DMS114 treated with DMSO at 0.1 percent for 48 hours (cell line): ENCODE measurements around the gene SARNP.
"Not testable (repeated sequence)": the region's sequence is repeated elsewhere in the genome, so short reads cannot be mapped to it uniquely, and the experiment has no call there.

Experiments
- DNase-seq: peaks from one replicate; lab custom pipeline; 2025; ENCODE audit not compliant: unreplicated experiment; lab: John Stamatoyannopoulos, UW

The SARNP gene

DNA sequence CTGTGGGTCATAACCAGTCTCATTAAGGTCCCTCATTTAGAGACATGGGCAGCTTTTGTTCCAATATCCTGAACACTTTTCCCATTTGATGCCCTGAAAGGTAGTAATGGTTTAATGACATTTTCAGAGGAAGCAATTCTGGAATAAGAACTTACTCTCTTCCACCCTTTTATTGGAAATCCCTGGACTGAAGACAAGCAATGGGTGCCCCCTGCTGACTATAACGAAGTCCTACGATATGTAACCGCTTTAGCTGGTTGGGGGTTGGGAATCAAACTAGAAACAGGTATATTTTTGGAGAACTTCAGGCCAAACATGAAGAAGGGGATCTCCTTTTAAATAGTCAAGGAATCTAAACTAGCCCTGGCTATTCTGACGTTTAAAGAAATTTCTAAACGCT is 20.5 kb downstream of the SARNP start:
- DNase-seq: no peak

DNA sequence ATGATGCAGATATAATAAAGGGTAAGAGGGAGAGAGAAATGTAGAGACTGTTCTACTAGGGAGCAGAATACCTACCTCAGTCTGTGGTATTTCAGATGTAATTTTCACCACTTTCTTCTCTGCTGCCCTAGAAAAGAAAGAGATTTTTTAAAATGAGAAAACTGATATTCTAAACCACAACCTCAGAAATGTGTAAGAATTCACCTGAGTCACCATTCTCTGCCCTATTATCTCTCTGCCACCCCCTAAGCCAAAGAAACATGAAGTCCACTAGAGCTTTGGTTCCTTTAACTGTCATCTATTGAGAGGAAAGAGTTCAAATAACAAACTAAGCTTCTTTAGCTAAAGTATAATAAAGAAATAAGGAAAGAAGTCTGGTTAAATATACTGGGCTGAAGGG is 21.6 kb downstream of the SARNP start:
- DNase-seq: no peak

DNA sequence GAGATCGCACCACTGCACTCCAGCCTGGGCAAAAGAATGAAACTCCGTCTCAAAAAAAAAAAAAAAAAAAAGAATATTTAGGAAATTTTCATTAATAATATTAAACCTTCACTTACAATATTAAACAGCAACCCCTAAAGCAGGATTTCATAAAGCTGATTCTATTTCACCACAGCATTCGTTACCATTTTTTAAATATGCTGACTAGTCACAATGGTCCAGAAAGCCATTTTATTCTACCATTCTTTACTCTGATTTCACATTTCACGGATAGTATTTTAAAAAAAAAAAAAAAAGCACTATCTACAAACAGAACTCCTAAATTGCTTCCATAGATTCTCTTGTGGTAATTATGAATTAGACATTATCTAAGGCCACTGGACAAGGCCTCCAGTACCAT is 27.6 kb downstream of the SARNP start:
- DNase-seq: no peak

DNA sequence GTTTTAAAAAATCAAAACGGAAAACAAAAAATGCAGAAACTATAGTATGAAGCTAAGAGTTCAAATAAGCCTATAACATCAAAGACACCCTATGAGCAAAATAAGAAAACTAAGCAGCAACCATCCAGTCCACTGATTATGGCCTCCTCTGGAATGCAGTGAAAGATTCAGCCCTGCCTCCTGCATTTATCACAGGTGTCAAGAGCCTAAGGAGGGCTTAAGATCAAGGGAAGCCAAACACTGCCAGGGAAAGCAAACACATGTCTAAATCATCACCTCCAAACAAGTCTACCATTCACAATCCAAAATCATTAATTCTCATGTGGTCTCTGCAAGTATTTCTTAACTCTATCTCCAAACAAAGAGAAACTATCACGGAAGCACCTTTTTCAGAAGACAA is 28.4 kb downstream of the SARNP start:
- DNase-seq: no peak

DNA sequence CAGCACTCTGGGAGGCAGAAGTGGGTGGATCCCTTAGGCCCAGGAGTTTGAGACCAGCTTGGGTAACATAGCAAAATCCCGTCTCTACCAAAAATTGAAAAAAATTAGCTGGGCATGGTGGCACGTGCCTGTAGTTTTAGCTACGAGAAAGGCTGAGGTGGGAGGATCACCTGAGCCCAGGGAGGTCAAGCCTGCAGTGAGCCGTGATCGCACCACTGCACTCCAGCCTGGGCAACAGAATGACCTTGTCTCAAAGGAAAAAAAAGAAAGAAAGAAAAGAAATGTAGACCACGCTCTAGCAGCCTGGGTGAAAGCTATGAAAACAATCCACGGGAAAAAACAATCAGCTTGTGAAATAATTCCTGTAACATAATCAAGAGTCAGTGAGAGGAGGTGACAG is 29.0 kb downstream of the SARNP start:
- DNase-seq: no peak

DNA sequence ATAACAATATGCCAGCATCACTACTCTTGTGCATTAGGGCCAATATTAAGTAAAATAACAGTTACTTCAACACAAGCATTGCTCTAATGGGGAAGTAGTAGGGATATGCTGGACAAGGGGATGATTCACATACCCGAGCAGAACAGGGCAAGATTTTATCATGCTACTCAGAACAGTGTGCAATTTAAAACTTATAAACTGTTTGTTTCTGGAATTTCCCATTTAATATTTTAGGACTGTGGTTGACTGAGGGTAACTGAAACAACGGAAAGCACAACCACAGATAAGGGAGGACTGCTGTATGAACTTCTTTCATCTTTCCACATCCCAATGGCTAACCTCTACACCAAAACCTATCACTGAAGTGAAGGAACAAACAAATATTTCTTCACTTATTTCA is 36.8 kb downstream of the SARNP start:
- no peak for DNase-seq

DNA sequence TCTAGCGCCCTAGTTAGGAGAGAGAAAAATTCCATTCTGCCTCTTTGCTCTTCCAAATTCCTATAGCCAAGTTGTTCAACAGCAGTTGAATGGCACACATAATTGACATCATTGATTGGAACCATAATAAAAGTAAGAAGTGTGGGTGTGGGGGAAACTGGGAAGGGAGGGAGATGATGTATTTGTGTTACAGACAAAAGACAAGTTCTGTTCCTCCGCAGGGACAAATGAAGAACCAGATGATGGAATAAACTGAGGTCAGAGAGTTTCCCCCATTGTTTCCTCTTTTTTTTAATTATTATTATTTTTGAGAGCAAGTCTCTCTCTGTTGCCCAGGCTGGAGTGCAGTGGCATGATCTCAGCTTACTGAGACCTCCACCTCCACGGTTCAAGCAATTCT is 39.7 kb downstream of the SARNP start:
- DNase-seq: no peak

DNA sequence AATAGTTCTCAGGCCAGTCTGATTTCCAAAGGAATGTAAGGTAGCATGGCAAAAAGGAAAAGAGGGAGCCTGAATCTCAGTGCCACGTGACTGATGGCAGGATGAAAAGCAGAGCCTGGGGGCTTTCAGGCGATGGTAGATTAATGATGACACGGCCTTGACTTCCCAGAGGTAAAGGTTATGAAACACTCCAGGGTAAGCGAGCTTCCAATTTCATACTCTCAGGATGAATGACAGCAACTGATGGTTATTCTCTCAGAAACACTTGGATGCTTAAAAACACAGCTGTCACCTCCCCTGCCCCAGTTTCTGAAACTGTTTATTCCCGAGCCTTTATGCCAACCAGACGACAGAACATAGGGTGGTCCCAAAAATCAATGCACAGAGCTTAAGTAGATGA is 45.8 kb downstream of the SARNP start:
- DNase-seq: no peak

DNA sequence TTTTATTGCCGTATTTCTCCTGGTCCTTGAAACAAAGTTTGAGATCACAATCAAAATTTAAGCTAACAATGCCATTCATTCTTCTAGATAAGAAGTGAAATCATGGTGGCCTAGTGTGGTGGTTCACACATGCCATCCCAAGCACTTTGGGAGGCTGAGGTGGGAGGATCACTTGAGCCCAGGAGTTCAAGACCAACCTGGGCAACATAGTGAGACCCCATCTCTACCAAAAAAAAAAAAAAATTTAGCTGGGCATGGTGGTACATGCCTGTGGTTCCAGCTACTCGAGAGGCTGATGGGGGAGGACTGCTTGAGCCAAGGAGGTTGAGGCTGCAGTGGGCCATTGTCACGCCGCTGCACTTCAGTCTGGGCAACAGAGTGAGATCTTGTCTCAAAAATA is 50.4 kb downstream of the SARNP start:
- DNase-seq: no peak

DNA sequence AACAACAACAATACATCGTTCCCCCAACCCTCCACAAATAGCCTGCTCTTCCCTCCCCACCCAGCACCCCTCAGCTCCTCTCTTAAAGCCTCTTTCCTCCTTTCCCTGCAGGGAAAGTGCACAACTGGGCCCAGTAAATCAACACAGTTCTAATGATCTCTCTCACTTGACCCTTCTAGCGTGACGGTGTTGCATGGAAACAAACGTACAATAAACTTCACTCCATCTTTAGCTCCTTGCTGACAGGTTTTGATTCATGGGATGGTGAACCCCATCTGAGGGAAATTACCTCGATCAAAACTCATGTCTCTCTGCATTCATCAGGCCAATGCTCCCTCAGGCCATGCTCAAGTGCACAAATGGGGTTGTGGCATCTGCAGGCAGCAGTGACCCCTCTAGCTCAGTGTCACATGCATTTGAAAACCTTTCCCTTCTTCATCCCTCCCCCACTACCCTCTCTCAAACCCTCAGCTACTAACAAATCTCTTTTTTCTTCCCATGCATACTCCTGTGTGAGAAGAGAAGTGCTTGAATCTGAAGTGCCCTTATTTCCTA is 51.7 kb downstream of the SARNP start:
- no peak for DNase-seq

DNA sequence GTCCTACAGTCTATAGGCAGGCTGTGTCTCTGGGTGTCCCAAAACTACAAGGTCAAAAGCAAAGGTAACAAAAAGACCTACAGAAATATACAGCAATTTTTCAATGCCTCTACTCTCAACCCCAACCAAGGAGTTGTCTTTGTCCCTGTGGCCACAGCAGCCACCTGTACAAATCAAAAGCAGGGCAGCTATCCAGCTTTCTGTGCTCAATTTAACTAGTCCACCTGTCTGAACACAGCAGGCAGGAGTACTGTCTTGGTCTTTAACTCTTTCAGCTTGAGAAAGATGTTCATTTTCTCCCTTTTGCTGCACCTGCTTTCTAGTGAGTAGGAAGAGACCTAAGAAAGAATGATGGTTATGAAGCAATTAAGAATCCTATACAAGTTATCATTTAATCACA is 54.9 kb downstream of the SARNP start:
- DNase-seq: no peak

DNA sequence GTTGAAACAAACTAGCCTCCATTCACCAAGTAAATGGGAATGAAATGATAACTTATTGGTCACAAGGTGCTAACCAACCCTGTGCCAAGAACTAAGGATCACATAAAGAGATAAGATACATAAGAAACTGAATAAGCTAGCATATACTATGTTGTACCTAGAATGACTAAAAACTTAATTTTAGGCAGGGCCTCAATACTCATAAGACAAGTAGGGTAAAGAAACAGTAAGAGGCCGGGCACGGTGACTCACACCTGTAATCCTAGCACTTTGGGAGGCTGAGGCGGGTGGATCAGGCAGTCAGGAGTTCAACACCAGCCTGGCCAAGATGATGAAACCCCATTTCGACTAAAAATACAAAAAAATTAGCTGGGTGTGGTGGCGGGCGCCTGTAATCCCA is 56.9 kb downstream of the SARNP start:
- DNase-seq: no peak

DNA sequence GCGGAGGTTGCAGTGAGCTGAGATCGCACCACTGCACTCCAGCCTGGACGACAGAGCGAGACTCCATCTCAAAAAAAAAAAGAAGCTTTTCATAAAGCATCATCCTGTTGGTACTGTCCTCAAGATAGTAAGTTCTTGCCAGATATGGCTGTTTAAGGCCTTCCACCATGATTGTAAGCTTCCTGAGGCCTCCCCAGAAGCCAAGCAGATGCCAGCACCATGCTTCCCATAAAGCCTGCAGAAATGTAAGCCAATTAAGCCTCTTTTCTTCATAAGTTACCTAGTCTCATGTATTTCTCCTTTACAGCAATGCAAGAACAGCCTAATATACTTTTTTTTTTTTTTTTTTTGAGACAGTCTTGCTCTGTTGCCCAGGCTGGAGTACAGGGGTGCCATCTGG is 58.9 kb downstream of the SARNP start:
- not testable (repeated sequence) for DNase-seq

DNA sequence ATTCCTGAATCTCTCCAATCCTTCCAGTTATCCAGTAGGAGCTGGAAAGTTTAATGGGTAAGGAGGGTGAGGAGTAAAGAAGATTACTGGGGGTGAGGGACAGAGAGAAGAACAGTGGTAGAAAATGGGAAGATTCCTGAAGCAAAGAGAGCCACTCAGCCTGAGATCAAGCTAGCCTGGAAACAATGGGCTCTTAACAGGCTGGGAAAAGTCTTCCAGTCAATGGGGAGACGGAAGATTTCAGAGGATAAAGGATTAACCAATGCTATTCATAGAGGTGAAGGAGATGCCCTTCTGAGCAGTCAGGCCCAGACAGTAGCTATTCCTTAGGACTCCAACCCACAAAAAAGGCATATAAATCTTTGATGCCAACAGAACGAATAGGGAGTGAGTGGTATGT is 59.8 kb downstream of the SARNP start:
- no peak for DNase-seq

DNA sequence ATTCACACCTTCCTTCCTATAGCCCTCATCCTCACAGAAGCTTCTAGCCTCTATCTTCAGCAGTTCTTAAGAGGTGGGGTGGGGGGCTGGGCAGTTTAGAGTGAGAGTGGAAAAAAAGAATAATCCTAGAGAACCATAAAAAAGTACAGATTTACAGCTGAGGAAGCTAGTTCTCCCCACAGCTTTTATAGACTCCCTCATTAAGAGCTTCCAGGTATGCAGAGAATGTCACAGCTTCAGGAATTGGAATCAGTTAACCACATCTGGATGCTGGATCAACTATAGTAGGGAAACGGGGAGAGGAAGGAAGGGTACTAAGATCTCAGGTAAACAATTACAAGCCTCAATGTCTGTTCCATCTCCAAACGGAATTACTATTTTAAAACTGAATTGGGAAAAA is 62.3 kb downstream of the SARNP start:
- no peak for DNase-seq

DNA sequence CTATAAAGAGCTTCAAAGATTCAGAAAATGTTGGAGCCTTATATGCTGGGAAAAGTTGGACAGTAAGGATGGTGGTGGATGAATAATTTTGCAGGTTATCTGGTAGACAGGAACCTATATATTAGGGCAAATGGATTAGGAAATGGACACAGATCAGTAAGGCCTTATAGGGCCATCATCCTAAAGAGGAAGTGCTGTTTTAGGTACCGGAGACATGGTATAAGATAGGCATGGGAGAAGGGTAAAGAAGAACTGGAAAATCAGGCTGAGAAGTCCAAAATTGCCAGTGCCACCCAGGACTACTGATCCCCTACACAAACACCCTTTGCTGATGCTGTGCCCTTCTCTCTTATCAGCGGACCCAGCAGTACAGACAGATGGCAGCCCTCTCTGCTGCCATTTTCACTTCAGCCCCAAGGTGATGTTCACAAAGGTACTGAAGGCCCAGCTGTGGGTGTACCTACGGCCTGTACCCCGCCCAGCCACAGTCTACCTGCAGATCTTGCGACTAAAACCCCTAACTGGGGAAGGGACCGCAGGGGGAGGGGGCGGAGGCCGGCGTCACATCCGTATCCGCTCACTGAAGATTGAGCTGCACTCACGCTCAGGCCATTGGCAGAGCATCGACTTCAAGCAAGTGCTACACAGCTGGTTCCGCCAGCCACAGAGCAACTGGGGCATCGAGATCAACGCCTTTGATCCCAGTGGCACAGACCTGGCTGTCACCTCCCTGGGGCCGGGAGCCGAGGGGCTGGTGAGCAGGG is 69.1 kb downstream of the SARNP start:
- no peak for DNase-seq

DNA sequence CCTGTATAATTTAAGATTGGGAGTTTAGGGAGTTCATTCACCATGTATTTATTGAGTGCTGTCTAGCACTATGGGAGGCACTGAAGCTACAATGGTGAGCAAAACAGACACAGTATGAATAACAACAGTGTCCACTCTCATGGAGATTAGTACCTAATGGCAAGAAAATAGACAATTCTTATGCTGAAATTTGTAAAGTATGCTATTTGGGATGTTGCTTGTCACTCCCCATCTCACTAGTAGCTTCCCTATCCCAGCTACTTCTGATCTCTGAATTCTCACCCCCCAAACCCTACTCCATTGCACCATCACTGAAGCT is 70.7 kb downstream of the SARNP start:
- DNase-seq: no peak

DNA sequence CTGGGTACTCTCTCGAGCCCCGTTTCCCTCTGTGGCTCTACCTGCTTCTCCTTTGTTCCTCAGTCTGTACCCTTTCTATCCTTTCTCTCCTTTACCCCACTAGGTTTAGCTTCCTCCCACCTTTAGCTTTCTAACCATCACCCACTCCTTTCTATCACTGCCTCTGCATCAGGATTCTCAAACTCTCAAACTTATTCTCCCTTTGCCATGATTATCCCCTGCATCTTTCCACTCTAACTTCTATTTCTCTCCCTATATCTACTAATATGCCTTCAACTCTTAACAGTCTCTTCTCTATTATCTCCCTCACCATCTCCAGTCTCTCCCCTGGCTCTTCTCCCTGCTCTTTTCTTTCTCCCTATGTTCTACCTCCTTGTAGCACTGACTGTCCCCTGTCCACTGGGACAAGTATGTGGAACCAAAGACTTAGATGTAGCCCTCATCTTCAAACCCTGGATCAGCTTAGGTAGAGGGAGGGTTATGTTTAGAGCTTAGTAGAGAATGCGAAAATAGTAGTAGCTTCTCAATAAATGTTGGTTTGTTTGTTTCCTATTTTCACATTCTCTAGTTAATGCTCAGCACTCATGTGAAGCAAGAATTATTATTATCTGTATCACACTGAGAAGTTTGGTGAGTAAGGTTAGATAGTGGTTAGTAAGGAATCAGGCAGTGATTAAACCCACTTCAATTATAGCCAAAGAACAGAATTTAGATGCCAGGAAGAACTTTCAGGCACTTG is 71.2 kb downstream of the SARNP start:
- DNase-seq: no peak

DNA sequence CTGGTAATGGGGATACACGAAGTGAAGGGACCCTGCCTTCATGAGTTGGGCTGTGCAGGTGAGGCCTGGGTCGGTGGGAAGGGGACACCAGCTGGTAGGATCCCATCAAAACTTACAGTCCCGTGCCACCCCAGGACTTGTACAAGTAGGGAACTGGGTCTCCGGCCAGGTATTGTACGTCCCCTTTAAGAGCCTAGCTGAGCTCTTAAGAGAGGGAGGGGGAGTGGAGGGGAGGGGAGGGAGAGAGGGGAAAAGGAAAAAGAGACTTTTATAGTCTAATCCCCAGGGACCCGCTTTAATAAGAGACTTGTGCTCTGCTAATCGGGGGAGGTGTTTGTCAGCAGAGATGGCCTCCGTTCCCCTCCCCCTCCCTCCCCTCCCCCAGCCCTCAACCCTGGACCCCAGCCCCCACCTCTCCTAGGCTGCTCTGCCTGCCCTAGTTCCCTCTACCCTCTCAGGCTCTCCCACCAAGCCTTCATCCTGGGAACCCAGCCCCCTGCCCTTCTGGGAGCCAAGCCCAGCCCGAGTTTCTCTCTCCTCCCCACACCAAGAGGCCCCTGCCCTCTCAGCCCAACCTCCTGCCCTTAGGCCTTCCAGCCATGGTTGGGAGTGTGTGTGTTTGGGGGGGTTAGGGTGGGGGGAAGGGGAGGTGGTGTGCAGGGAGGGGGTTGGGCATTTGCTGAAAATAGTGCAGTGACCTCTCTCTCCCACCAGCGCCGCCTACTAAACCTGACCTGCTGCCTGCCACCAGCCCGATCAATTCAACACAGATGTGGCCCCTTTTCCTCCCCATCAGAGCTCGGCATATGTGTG is 72.0 kb downstream of the SARNP start:
- DNase-seq: no peak

DNA sequence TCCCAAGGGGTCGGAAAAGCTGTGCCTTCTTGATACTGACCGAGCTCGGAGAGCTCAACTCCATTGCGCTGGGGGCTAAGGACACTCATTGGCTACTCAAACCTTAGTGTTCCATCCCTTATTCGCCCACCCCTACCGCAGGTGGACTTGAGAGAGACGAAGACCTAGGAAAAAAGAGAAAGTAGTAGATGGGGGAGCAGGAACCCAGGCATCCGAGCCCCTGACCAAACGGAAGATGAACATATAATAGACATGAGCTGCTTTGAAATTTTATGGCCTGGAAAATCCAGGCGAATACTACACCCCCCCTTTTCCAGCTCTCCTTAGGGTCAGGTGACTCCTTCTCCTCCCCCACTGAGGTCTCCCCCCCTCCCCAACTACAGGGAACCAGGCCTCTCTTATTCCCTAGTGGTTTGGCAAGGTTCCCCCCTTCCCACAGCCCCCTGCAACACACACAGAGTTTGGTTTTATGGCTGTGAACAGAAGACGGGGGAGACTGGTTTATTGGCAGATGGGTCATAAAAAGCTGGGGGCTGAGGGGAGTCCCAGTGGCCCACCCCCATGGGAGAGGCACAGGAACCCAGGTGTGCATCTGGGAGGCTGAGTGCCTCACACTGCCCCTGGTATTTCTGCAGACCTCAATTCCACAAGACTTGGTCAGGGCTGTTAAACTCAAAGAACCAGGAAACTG is 73.0 kb downstream of the SARNP start:
- no peak for DNase-seq
